ENCODE results near the gene CTSA. TPM values are rescaled to one million over a fixed set of nuclear protein-coding genes. Genes with fewer than 3 reads are reported as not detected.

Gene CTSA
- total and polyA plus RNA-seq, 10 donors: 56.6 to 203 (median 176) TPM

- Histone ChIP-seq H3K4me1 (peaks cover 0 to 59% (median 38%) of the 10 kb centered on the region in 6 donors), H3K27me3 (replicated peaks in 1 of 7) (no peaks in the 10 kb centered on the region), H3K4me3 (no peak overlapping the region), H3K27ac (peak overlapping the region in 4 of 8 donors; percentile 77 to 87 (median 80)), H3K9me3 (no peaks in the 10 kb centered on the region), H3K36me3 (peaks cover 8 to 100% (median 100%) of the 10 kb centered on the region in 6 donors)
- DNase-seq: no peak
- peak in 1 of 3 donors; percentile 36 for TF ChIP-seq POLR2AphosphoS5 (IDR thresholded peaks at IDR 0.05)
- TF ChIP-seq CTCF (IDR thresholded peaks at IDR 0.05 in 8 of 11, conservative IDR thresholded peaks at IDR 0.05 in 3 of 11): no peak
- intact Hi-C loops (cut with DNase I; ENCODE audit: low total_unique reads): no loop called here
- WGBS, 5 donors: 81 to 94% (median 84%) methylated on average over 11 to 15 of the region's 15 CpGs
Measured at GRCh38 chr20:45944151-45944964, 53.2 kb downstream of the CTSA start.

DNA sequence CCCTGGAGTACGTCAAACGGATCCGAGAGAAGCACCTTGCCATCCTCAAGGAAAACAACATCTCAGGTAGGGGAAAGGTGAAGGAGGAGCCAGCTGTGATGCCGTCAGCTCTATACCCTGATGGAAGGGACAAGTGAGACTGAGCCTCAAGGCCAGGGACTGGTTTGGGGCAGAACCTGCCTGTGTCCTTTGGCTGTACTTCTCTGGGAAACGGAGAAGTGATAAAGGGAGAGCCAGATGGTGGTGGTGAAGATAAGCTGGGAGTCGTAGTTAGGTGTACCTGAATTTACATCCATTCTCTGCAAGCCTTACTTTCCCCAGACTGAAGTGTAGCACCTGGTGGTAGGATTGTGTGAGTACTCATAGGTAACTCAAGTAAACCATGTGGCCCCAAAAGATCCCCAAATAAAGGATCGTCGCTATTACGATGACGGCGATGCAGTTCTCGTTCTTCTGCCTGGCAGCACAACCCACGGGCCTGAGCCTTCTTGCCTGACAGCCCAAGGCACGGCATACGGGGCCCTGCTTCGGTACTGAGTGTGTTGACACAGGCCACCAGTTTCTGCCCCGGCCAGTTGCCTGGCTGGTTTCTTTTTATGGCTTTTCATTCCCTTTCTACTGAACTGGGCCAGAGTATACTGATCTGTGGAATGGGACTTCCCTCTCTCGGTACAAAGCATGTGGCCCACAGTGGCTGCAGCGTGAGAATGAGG is 54.0 kb downstream of the CTSA start:
- Histone ChIP-seq H3K4me3 (no peak overlapping the region), H3K9me3 (no peaks in the 10 kb centered on the region), H3K4me1 (peaks cover 0 to 59% (median 38%) of the 10 kb centered on the region in 6 donors), H3K27ac (peak overlapping the region in 7 of 8 donors; percentile 28 to 87 (median 78)), H3K27me3 (replicated peaks in 1 of 7) (no peaks in the 10 kb centered on the region), H3K36me3 (peaks cover 4 to 100% (median 100%) of the 10 kb centered on the region in 6 donors)
- 88 to 94% (median 90%) methylated on average over 19 of the region's 19 CpGs for WGBS, 5 donors
- DNase-seq: no peak
- TF ChIP-seq POLR2AphosphoS5 (IDR thresholded peaks at IDR 0.05) (peak; percentile 3 to 27 (median 24)), CTCF (IDR thresholded peaks at IDR 0.05 in 8 of 11, conservative IDR thresholded peaks at IDR 0.05 in 3 of 11) (no peak)
- intact Hi-C loops (cut with DNase I; ENCODE audit: low total_unique reads): no loop called here

GRCh38 chr20:45945678-45946148 is 54.6 kb downstream of the CTSA start:
- TF ChIP-seq POLR2AphosphoS5 (IDR thresholded peaks at IDR 0.05) (peak; percentile 4 to 57 (median 44)), POLR2A (IDR thresholded peaks at IDR 0.05) (no peak), CTCF (IDR thresholded peaks at IDR 0.05 in 8 of 11, conservative IDR thresholded peaks at IDR 0.05 in 3 of 11) (no peak)
- Histone ChIP-seq H3K27ac (peak overlapping the region; percentile 63 to 87 (median 78)), H3K4me1 (peaks cover 0 to 59% (median 38%) of the 10 kb centered on the region in 6 donors)

More at GRCh38 chr20:45945678-45946148, 54.6 kb downstream of the CTSA start:
- intact Hi-C loops (cut with DNase I; ENCODE audit: low total_unique reads): no loop called here
- Histone ChIP-seq H3K4me3 (no peak overlapping the region), H3K9me3 (no peaks in the 10 kb centered on the region), H3K27me3 (replicated peaks in 1 of 7) (no peaks in the 10 kb centered on the region), H3K36me3 (peaks cover 2 to 100% (median 100%) of the 10 kb centered on the region in 6 donors)
- DNase-seq: peak; percentile 80
- 60 to 83% (median 76%) methylated on average over 6 to 13 of the region's 13 CpGs for WGBS, 5 donors
